GM12891 (cell line): ENCODE data around the gene TMEM164.
A peak's percentile ranks its signal among the peaks of the same experiment; 100 is the strongest.

ENCODE experiments used
- POLR2A ChIP-seq: IDR thresholded peaks from 2 replicates; pipeline ENCODE4 v1.6.1; 2011; ENCODE audit warnings: low read depth, low read length, control low read depth
- POLR2AphosphoS5 ChIP-seq: IDR thresholded peaks from 2 replicates; pipeline ENCODE4 v1.6.1; 2011; ENCODE audit warnings: low read depth, low read length, control low read depth
- TAF1 ChIP-seq: IDR thresholded peaks from 2 replicates; pipeline ENCODE4 v1.6.1; 2011; ENCODE audit warnings: low read depth, low read length, control low read depth

DNA sequence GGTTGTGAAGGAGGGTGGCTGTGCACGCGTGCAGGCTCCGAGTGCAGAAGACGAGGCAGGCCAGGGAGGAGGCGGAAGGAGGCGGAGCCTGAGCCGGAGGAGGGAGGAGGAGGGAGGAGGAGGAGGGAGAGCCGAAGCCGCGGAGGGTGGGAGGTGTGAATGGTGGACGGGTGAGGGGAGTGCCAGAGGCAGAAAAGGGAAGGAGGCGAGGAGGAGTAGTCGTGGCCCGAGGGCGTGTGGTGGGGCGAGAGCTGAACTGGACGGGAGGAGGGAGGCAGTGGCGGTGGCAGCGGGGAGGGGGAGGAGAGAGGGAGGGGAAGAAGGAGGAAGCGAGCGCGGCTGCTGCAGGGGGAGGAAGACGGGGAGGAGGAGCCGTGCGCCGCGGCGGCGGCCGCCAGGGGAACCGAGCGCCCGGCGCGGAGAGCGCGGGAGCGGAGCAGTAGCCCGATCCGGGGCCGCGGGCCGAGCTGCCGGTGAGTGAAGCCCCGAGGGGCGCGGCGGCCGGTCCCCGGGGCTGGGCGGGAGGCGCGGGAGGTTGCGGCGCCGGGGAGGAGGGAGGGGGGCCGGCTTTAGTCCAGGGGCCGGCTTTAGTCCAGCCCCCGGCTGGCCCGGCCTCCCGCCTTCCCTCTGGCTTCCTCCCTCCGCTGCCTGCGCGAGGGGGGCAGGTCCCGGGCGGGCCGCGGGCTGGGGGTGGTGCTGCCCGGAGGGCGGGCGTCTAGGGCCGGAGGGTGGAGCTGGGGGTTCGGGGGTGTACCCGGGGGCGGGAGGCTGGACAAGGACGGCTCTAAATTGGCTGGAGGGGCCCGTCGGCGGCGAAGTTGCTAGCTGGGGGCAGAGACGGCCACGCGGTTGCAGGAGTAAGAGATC, at the start of gene TMEM164:
- TF ChIP-seq POLR2A = no peak
- TF ChIP-seq POLR2AphosphoS5 = peak; percentile 40
- TF ChIP-seq TAF1 = no peak
